Measurements from ENCODE around the gene COL4A5.
"Not testable (repeated sequence)": the region's sequence is repeated elsewhere in the genome, so short reads cannot be mapped to it uniquely, and the experiment has no call there.

COL4A5 gene

GRCh38 chrX:108456971-108457477 lies 17.4 kb downstream of the COL4A5 start:
- no peak for DNase-seq (ENCODE audit: low read depth)

GRCh38 chrX:108464604-108465003 lies 25.0 kb downstream of the COL4A5 start:
- DNase-seq (ENCODE audit: low read depth), result no peak

GRCh38 chrX:108468486-108468885 lies 28.8 kb downstream of the COL4A5 start:
- DNase-seq (ENCODE audit: low read depth), result peak; percentile 61

DNA sequence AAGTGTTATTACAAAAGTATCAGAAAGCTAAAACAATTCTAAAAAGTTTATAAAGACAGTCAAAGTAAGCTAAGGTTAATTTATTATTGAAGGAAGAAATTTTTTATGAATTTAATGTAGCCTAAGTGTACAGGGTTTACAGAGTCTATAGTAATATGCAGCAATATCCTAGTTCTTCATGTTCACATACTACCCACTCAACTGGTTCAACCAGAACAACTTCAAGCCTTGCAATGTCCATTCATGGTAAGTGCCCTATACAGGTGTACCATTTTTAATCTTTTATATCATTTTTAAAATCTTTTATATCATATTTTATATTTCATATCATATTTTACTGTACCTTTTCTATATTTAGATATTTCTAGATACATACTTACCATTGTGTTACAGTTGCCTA lies 34.3 kb downstream of the COL4A5 start:
- no peak for DNase-seq (ENCODE audit: low read depth)

- not testable (repeated sequence) for DNase-seq (ENCODE audit: low read depth)
These were observed 41.9 kb downstream of the COL4A5 start for GRCh38 chrX:108481528-108481927.

DNA sequence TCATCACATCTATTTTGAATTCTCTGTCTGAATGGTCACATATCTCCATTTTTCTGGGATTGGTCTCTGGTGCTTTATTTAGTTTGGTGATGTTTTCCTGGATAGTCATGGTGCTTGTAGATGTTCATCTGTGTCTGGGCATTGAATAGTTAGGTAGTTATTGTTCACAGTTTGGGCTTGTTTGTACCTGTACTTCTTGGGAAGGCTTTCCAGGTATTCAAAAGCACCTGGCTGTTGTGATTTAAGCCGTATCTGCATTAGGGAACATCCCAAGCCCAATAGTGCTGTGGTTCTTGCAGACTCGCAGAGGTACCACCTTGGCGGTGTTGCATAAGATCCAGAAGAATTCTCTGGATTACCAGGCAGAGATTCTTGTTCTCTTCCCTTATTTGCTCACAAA lies 44.6 kb downstream of the COL4A5 start:
- no peak for DNase-seq (ENCODE audit: low read depth)

GRCh38 chrX:108485960-108486359 lies 46.3 kb downstream of the COL4A5 start:
- no peak for DNase-seq (ENCODE audit: low read depth)

DNA sequence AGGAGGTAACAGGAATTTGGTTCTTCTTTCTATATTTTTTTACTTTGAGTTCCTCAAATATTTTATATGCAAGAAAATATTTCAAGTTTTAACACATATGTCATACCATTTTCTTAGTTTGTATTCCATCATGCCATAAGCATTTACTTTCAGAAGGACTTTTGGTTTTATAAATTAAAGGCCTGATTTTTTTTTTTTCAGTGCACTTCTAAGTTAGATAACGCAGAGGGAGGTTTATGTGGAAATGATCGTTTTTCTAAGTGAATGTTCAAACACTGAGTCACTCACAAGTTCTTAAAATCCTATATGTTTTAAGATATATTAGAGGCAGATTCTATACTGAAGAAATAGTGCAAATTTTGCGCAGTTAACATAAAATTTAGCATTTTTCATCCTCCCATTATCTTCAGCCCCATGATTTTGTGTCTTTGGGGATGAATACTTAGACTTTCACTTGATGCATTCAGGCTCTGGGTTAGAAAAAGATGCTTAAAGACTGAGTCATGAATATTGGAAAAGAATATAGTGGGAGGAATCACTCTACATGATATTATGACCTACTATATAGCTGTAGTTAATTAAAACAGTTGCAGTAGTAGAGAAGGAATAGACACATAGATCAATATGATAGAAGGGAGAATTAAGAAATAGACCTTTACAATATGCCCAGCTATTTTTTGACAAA lies 54.9 kb downstream of the COL4A5 start:
- peak; percentile 56 for DNase-seq (ENCODE audit: low read depth)

DNA sequence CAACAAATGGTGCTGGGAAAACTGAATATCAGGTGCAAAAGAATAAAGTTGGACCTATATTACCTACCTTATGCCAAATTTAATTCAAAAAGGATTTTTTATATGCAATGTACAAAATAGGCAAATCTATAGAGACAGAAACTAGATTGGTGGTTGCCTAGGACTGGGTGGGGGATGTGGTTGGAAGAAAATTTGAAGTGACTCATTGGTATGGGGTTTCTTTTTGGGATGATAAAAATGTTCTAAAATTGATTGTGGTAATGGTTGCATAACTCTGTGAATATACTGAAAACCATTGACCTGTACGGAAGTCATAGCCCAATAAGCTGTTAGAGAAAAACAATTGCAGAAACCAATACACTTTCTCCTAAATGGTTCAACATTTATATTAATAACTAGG lies 72.1 kb downstream of the COL4A5 start:
- DNase-seq (ENCODE audit: low read depth), result peak; percentile 14

DNA sequence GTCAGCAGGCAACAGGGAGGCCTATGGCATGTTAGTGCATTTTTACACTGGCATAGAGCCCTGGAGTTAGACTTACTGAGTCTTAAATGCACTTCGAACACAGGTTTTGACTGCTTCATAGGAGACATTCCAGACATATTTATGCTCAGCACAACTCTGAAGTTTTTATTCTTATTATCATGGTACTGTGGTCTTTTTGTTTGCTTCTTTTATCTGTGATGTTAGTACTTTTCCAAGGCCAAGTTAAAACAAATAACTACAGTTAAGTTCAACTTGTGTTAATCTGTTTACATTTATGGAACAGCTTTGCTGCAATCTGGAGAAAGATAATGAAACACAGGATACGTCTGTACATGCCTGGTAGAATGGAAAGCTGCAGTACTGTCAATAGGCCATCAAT lies 76.5 kb downstream of the COL4A5 start:
- DNase-seq (ENCODE audit: low read depth), result no peak

GRCh38 chrX:108527724-108528123 lies 88.1 kb downstream of the COL4A5 start:
- no peak for DNase-seq (ENCODE audit: low read depth)

DNA sequence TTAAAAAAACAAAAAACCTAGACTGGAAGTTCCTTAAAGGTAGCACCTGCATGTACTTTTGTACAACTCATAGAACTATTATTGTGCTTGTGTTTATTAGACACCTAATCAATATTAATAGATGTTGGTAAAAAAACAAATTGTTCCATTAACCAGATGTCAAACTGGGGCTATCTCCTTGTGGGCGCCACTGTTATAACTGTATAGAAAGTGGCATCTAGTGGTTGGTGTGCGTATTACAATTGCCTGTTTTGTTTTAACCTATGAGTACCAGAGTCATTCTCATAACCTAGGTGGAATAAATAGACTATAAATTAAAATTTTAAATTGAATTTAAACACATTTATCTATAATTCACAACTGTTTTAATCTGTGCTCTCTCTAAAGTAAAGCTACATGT lies 97.4 kb downstream of the COL4A5 start:
- peak; percentile 65 for DNase-seq (ENCODE audit: low read depth)

- DNase-seq (ENCODE audit: low read depth), result no peak
These were observed 101.6 kb downstream of the COL4A5 start for GRCh38 chrX:108541286-108541685.

DNA sequence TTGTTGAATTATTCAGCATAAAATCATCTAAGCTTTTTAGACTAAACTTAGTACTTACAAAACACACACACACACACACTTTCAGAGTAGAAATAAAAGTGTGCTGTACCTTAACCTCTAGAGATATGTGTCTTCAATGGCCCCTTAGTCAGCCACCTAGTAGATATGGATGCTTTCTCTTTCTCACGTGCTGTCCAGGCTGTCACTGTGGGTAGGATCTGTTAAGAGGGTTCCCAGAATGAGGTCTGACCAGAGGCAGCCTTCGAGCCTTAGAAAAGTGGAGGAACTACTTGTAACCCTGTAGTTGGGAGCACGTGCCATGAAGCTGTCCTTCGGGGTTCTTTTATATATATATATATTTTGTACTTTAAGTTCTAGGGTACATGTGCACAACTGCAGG lies 117.9 kb downstream of the COL4A5 start:
- no peak for DNase-seq (ENCODE audit: low read depth)

DNA sequence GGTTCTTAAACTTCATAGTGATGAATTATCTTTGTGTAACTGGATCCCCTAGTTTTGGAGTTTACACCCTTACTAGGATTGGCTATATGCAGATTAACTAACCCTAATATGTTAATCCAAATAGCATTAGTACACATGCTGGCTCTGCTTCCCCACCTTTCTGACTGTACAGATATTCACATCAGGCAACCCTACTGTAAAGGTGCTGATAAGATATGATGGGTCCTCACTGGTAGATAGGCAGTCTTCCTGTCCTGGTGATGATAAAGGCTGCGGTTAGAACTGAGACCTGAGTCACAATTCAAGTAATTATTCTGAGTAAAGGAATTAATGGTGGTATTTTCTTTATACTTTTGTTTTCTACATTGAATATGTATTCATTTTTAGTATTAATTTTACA lies 118.6 kb downstream of the COL4A5 start:
- DNase-seq (ENCODE audit: low read depth), result no peak

- no peak for DNase-seq (ENCODE audit: low read depth)
These were observed 133.5 kb downstream of the COL4A5 start for GRCh38 chrX:108573136-108573535.

GRCh38 chrX:108582151-108582550 lies 142.5 kb downstream of the COL4A5 start:
- DNase-seq (ENCODE audit: low read depth), result no peak

DNA sequence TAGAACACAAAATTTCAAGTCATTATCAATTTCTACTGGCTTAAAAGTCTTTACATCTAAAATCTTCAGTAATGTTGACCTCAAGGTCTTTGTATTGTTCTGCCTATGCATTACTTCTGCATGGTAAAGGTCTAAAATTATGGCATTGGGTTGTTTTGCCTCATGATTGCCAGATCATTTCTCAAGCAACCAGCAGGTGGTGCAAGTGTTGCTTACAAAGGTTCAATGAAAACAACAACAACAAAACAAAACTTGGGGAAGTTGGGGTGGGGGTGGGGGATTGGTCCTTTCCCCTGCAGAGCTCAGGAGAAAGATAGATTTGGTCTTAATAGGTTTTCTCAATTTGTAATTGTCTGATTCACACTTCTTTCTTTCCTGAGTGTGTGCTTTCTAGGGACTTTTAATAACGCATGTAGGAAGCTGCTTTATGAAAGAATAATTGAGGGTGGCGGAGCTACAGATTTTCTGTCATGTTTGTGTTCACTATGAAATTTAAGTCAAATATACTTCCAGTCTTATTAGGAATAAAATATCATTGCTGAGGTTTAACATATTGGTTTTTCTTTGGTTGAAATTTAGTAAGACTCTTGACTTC lies 145.1 kb downstream of the COL4A5 start:
- DNase-seq (ENCODE audit: low read depth), result peak; percentile 27

DNA sequence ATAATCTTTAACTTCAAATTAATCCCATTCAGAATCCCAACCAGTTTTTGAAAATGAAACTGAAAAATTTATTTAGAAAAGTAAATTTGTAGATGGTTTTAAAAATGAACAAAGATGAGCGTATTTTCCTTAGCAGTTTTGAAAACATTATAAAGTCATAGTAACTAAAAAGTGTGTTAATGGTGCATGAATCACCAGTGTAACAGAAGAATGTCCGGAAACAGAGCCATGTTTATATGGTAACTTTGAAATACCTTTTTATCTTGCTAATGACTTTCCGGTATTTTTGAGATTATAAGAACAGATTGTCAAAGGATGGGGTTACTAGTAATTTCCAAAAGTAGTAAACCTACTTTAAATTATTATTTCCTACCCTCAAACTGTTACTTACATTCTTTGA lies 150.9 kb downstream of the COL4A5 start:
- peak; percentile 39 for DNase-seq (ENCODE audit: low read depth)

DNA sequence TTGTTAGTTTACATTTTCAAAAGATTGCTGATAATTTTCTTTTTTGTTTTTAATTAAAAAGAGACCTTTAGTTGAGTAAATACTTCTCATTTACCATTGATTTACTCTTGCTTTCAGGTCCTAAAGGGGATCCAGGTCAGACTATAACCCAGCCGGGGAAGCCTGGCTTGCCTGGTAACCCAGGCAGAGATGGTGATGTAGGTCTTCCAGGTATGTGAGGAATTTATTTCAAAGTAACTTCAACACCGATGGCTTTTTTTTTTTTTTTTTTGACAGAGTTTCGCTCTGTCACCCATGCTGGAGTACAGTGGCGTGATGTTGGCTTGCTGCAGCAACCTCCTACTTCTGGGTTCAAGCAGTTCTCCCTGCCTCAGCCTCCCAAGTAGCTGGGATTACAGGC lies 161.6 kb downstream of the COL4A5 start:
- no peak for DNase-seq (ENCODE audit: low read depth)

- no peak for DNase-seq (ENCODE audit: low read depth)
These were observed 170.5 kb downstream of the COL4A5 start for GRCh38 chrX:108610141-108610540.

GRCh38 chrX:108614616-108615015 lies 175.0 kb downstream of the COL4A5 start:
- DNase-seq (ENCODE audit: low read depth), result no peak

- DNase-seq (ENCODE audit: low read depth), result no peak
These were observed 201.2 kb downstream of the COL4A5 start for GRCh38 chrX:108640817-108641216.

Data from ELR (cell line).